ENCODE data around the gene SMC1B.

The SMC1B gene

GRCh38 chr22:45316796-45317526 lies 96.4 kb downstream of the SMC1B start:
- no peak for TF ChIP-seq REST (IDR thresholded peaks at IDR 0.05; ENCODE audit: insufficient read depth in 1 of 2, low read depth in 2 of 2, low read length in 2 of 2)
- TF ChIP-seq POLR2AphosphoS5 (IDR thresholded peaks at IDR 0.05; ENCODE audit: low read depth, low read length): no peak
- no peak for TF ChIP-seq SIN3A (IDR thresholded peaks at IDR 0.05; ENCODE audit: borderline replicate concordance, insufficient read depth, low read length)
- TF ChIP-seq TAF1 (IDR thresholded peaks at IDR 0.05; ENCODE audit: borderline replicate concordance, insufficient read depth, low read length): no peak
- no peak for TF ChIP-seq FOXP2 (optimal IDR thresholded peaks at IDR 0.05; ENCODE audit: borderline replicate concordance, extremely low read depth, extremely low read length, insufficient read depth)

- no peak for TF ChIP-seq REST (IDR thresholded peaks at IDR 0.05; ENCODE audit: insufficient read depth in 1 of 2, low read depth in 2 of 2, low read length in 2 of 2)
- TF ChIP-seq TAF1 (IDR thresholded peaks at IDR 0.05; ENCODE audit: borderline replicate concordance, insufficient read depth, low read length): no peak
- no peak for TF ChIP-seq SIN3A (IDR thresholded peaks at IDR 0.05; ENCODE audit: borderline replicate concordance, insufficient read depth, low read length)
- no peak for TF ChIP-seq POLR2AphosphoS5 (IDR thresholded peaks at IDR 0.05; ENCODE audit: low read depth, low read length)
- TF ChIP-seq FOXP2 (optimal IDR thresholded peaks at IDR 0.05; ENCODE audit: borderline replicate concordance, extremely low read depth, extremely low read length, insufficient read depth): no peak
Observed at GRCh38 chr22:45314786-45315185, 98.6 kb downstream of the SMC1B start.

GRCh38 chr22:45314054-45314721 lies 99.2 kb downstream of the SMC1B start:
- TF ChIP-seq POLR2AphosphoS5 (IDR thresholded peaks at IDR 0.05; ENCODE audit: low read depth, low read length) (no peak), FOXP2 (optimal IDR thresholded peaks at IDR 0.05; ENCODE audit: borderline replicate concordance, extremely low read depth, extremely low read length, insufficient read depth) (no peak), SIN3A (IDR thresholded peaks at IDR 0.05; ENCODE audit: borderline replicate concordance, insufficient read depth, low read length) (no peak), TAF1 (IDR thresholded peaks at IDR 0.05; ENCODE audit: borderline replicate concordance, insufficient read depth, low read length) (no peak), REST (IDR thresholded peaks at IDR 0.05; ENCODE audit: insufficient read depth in 1 of 2, low read depth in 2 of 2, low read length in 2 of 2) (no peak)

- TF ChIP-seq REST (IDR thresholded peaks at IDR 0.05; ENCODE audit: insufficient read depth in 1 of 2, low read depth in 2 of 2, low read length in 2 of 2): no peak
- TF ChIP-seq SIN3A (IDR thresholded peaks at IDR 0.05; ENCODE audit: borderline replicate concordance, insufficient read depth, low read length): no peak
- TF ChIP-seq POLR2AphosphoS5 (IDR thresholded peaks at IDR 0.05; ENCODE audit: low read depth, low read length): no peak
- TF ChIP-seq FOXP2 (optimal IDR thresholded peaks at IDR 0.05; ENCODE audit: borderline replicate concordance, extremely low read depth, extremely low read length, insufficient read depth): no peak
- TF ChIP-seq TAF1 (IDR thresholded peaks at IDR 0.05; ENCODE audit: borderline replicate concordance, insufficient read depth, low read length): no peak
Observed at GRCh38 chr22:45312856-45313255, 100.5 kb downstream of the SMC1B start.

Data from PFSK-1 (cell line).